Natural killer cell (primary cell): ENCODE results near the gene P3H4. TPM values are rescaled to one million over a fixed set of nuclear protein-coding genes. Genes with fewer than 3 reads are reported as not detected.

ENCODE experiments used
- ATAC-seq, 3 donors: fragments of 150-1000 bp in 2 of 3; fragments of 200-7000 bp in 1 of 3; cut with Tn5 transposase; 1 replicate in 1 of 3; 2 replicates in 2 of 3; pipeline ENCODE4 v1.10.0; 2021; ENCODE audit warnings: mild to moderate bottlenecking in 2 of 3, moderate library complexity in 2 of 3
- DNase-seq, 2 donors: peaks; one replicate each; pipeline versions ENCODE4 v3.0.0 to v3.0.0-alpha.2; 2013 to 2021; ENCODE audit warnings: mixed read lengths in 1 of 2
- H3K27ac ChIP-seq: one replicate; pipeline ENCODE4 v1.5.1; 2013; ENCODE audit warnings: mild to moderate bottlenecking, low read length
- H3K27me3 ChIP-seq: one replicate; pipeline ENCODE4 v1.6.1; 2013; ENCODE audit warnings: low read length; ENCODE audit not compliant: control insufficient read depth, insufficient read depth
- H3K36me3 ChIP-seq: one replicate; pipeline ENCODE4 v1.6.1; 2013; ENCODE audit warnings: low read length; ENCODE audit not compliant: control insufficient read depth, insufficient read depth
- H3K4me1 ChIP-seq: one replicate; pipeline ENCODE4 v1.6.1; 2013; ENCODE audit warnings: low read length; ENCODE audit not compliant: control insufficient read depth, insufficient read depth
- H3K4me3 ChIP-seq: one replicate; pipeline ENCODE4 v1.5.1; 2013; ENCODE audit warnings: low read length
- H3K9me3 ChIP-seq: one replicate; pipeline ENCODE4 v1.6.1; 2013; ENCODE audit warnings: low read length; ENCODE audit not compliant: control insufficient read depth, insufficient read depth
- H3K27ac Mint-ChIP-seq, 2 donors: one replicate each; pipeline ENCODE4 v1.8.0; 2022; ENCODE audit warnings: mild to moderate bottlenecking in 2 of 2, mixed read lengths in 2 of 2, moderate library complexity in 1 of 2
- H3K27me3 Mint-ChIP-seq, 2 donors: one replicate each; pipeline ENCODE4 v1.8.0; 2022; ENCODE audit warnings: low read depth in 2 of 2, mixed read lengths in 2 of 2
- H3K36me3 Mint-ChIP-seq: one replicate; pipeline ENCODE4 v1.8.0; 2022; ENCODE audit warnings: mixed read lengths
- H3K4me1 Mint-ChIP-seq, 2 donors: one replicate each; pipeline ENCODE4 v1.8.0; 2022; ENCODE audit warnings: mixed read lengths in 2 of 2
- H3K4me3 Mint-ChIP-seq: one replicate; pipeline ENCODE4 v1.8.0; 2022; ENCODE audit warnings: mild to moderate bottlenecking, moderate library complexity, mixed read lengths
- H3K9me3 Mint-ChIP-seq, 2 donors: one replicate each; pipeline ENCODE4 v1.8.0; 2022; ENCODE audit warnings: mixed read lengths in 2 of 2
- CTCF ChIP-seq: fragments of 200-600 bp; IDR thresholded peaks from one replicate; pipeline ENCODE4 v1.8.0; 2022; ENCODE audit warnings: antibody characterized with exemption
- WGBS: methylation state at CpG from one replicate; pipeline ENCODE4 v1.1.7; 2013; ENCODE audit warnings: missing lambda C conversion rate; ENCODE audit not compliant: insufficient coverage; 5-methylcytosine and 5-hydroxymethylcytosine counted together
- intact Hi-C: fragments of 100-400 bp; cut with micrococcal nuclease; formaldehyde crosslinking; loops from one replicate; pipeline ENCODE4 v1.14.2; 2022
- total RNA-seq, 4 donors: library from RNA; stranded (reverse); fragments of 120-200 nt in 1 of 4; gene quantifications; one replicate each; pipeline versions ENCODE4 v1.2.3 to v1.2.4, GENCODE V29; 2013 to 2022

P3H4 gene
- total RNA-seq, 3 donors from 2014 or later (not counting 1 experiment from before 2014, with no cell fraction given): 6.9 to 8.9 (median 7.5) TPM

DNA sequence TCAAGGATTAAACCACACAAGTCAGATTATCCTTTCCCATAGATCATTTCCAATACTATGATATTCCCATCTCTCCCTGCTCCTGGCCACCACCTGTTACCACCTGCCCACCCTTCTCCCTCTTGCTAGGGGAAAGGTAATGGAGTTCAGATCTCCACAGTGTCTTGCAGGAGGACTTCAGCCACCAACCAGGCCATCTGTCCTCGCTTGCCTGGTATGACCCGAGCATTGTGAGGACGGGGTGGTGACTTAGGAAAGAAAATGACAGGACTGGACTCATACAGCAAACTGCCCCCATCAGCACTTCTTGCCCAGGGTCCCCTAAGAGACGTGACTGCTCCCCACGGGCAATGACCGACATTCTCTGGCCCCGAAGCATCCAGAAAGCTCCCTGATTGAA, 11.8 kb upstream of the P3H4 start:
- Mint-ChIP-seq H3K27ac (no peak overlapping the region), H3K27me3 (no peaks in the 10 kb centered on the region), H3K4me1 (no peaks in the 10 kb centered on the region), H3K4me3 (no peak overlapping the region), H3K9me3 (no peaks in the 10 kb centered on the region), H3K36me3 (no peaks in the 10 kb centered on the region)
- H3K36me3 ChIP-seq: no peaks in the 10 kb centered on the region
- H3K27me3 ChIP-seq: no peaks in the 10 kb centered on the region
- no peak for DNase-seq
- intact Hi-C loops: no loop called here
- no peaks in the 10 kb centered on the region for H3K9me3 ChIP-seq
- no peak overlapping the region for H3K27ac ChIP-seq
- 96% methylated on average over 7 of the region's 7 CpGs for WGBS
- TF ChIP-seq CTCF: no peak
- ATAC-seq: no peak
- no peak overlapping the region for H3K4me3 ChIP-seq
- H3K4me1 ChIP-seq: no peaks in the 10 kb centered on the region

DNA sequence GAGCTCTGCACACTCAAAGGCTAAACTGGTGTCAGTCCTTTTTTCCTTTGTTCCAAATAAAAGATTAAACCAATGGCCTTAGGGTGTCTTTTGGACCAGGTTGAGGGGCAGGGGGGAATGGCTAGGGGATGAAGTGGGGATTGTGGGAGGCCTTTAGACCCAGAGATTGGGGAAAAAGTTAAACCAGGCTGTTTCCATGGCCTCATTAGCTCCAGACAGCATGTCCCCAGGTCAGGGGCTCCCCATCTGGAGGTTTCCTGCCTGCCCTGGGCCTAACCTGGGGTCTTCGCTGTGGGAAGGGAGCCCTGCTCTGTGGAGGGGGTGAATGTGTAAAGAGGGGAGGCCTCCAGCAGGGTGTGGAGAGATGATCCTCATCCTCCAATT, 11.4 kb upstream of the P3H4 start:
- Histone ChIP-seq H3K27ac (no peak overlapping the region), H3K4me1 (no peaks in the 10 kb centered on the region), H3K4me3 (no peak overlapping the region), H3K27me3 (no peaks in the 10 kb centered on the region), H3K9me3 (no peaks in the 10 kb centered on the region), H3K36me3 (no peaks in the 10 kb centered on the region)
- Mint-ChIP-seq H3K9me3 (no peaks in the 10 kb centered on the region), H3K4me3 (no peak overlapping the region), H3K36me3 (no peaks in the 10 kb centered on the region), H3K4me1 (no peaks in the 10 kb centered on the region), H3K27ac (no peak overlapping the region), H3K27me3 (no peaks in the 10 kb centered on the region)
- no peak for DNase-seq
- ATAC-seq: no peak
- intact Hi-C loops: no loop called here
- WGBS: 100% methylated on average over 1 of the region's 1 CpG
- no peak for TF ChIP-seq CTCF

- intact Hi-C loops: no loop called here
- Histone ChIP-seq H3K36me3 (no peaks in the 10 kb centered on the region), H3K4me1 (no peaks in the 10 kb centered on the region), H3K27me3 (no peaks in the 10 kb centered on the region), H3K4me3 (no peak overlapping the region), H3K27ac (no peak overlapping the region), H3K9me3 (no peaks in the 10 kb centered on the region)
- Mint-ChIP-seq H3K36me3 (no peaks in the 10 kb centered on the region), H3K4me1 (no peaks in the 10 kb centered on the region), H3K27ac (no peak overlapping the region), H3K27me3 (no peaks in the 10 kb centered on the region), H3K4me3 (no peak overlapping the region), H3K9me3 (no peaks in the 10 kb centered on the region)
- no peak for TF ChIP-seq CTCF
- no peak for ATAC-seq
- 90% methylated on average over 12 of the region's 12 CpGs for WGBS
- no peak for DNase-seq
Observed at GRCh38 chr17:41822216-41823140, 10.7 kb upstream of the P3H4 start.

- Mint-ChIP-seq H3K4me3 (no peak overlapping the region), H3K27me3 (no peaks in the 10 kb centered on the region), H3K36me3 (no peaks in the 10 kb centered on the region), H3K27ac (no peak overlapping the region), H3K9me3 (no peaks in the 10 kb centered on the region), H3K4me1 (no peaks in the 10 kb centered on the region)
- no peak for DNase-seq
- 89% methylated on average over 14 of the region's 14 CpGs for WGBS
- intact Hi-C loops: no loop called here
- no peaks in the 10 kb centered on the region for H3K27me3 ChIP-seq
- H3K4me1 ChIP-seq: no peaks in the 10 kb centered on the region
- no peak for ATAC-seq
- H3K36me3 ChIP-seq: no peaks in the 10 kb centered on the region
- no peak overlapping the region for H3K4me3 ChIP-seq
- no peak for TF ChIP-seq CTCF
- no peak overlapping the region for H3K27ac ChIP-seq
- no peaks in the 10 kb centered on the region for H3K9me3 ChIP-seq
Observed at GRCh38 chr17:41821776-41822175, 10.0 kb upstream of the P3H4 start.
